Measurements from ENCODE around the gene MOCS1.

Gene MOCS1

DNA sequence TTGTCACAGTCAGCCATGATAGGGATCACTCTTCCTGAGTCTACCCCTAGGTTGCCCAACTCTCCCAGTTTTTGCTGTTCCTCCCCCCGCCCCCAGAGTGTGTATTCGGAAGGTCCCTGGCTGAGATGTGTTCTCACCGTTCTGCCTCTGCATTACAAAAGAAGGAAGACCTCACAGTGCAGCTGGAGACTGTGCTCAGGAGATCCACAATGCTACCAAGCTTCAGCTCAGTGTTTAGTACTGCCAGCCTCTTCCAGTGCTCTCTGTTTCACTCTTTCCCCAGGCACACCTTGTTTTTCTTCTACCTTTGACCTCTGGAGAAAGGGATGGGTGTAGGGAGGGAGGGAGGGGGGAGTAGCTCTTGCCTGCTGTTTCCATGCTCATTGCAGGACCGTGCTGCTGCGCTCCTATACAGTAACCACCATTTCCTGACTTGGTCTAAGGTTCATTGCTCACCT lies 13.4 kb upstream of the MOCS1 start:
- no peak for DNase-seq

DNA sequence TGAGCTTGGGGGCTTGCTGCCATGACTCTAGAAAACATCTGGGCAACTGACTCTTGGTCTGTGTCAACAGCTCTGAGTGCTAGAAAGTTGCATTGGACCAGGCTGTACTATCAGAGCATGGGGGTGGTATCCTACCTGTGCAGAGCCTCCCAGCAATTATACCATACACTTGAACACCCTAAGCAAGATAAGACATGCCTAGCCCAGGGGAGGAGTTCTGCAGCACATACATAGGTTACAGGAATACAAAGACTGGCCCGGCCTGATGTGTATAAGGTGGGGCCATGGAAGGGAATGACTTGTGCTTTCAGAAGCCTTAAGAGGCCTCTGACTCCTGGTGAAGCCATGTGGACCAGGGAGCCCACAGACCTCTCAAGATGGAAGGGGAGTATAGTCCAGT lies 11.4 kb upstream of the MOCS1 start:
- no peak for DNase-seq

DNA sequence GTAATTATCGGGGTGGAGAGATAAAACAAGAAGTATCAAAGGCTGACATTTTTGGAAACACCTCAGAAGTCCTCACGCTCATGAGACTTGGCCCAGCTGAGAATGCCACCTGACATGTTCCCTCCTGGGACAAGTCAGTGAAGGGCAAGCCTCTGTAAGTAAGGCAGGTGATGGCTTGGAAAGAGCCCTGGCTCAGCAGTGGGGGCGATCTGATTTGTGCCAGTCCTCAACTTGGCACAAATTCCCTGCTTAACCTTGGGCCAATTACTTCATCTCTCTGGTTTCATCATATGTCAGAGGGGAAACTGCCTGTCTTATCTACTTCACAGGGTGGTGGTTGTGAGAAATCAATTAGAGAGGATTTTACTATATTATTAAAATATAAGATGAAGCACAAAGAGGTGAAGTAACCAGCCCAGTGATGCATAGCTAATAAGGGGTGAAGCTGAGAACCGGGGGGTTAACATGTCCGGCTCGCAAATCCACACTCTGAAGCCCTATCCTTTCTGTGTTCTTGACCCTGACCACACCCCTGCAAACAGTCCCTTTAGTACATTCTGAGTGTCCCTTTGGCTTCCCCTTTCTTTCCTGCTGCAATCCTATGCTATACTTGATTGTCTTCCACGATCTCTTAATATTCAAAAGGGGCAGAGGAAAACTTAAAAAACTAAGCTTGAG lies 8.8 kb upstream of the MOCS1 start:
- no peak for DNase-seq

DNA sequence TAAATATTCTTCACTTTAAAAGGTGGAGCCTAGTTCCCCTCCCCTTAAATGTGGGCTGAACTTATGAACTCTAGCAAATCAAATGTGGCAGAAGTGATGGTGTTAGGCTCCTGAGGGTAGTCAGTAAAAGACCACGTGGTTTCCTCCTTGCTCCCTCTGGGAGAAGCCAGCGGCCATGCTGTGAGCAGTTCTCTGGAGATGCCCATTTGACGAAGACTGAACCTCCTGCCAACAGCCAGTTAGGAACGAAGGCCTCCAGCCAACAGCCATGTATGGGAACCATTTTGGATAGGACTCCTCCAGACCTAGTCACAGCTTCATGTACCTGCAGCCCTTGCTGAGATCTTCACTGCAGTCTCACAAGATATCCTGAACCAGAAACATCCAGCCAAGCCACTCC lies 7.6 kb upstream of the MOCS1 start:
- DNase-seq = no peak

DNA sequence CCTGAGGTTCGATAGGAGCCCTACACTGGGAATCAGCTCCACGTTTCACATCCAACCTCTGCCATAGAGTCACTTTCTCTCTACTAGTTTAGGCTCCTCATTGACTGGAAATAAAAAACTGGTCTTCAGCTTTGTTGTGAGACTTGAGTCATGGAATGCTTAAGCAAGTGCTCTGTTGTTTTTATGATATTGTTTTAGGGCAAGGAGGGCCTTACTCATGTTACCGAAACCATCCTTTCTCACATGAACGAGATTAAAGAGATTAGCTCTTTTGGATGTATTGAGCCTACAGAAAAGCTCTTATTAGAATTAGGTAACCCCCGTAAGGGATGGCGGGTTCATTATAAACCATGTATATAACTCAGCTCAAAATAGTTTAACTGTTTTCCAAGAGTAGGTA lies 6.9 kb upstream of the MOCS1 start:
- DNase-seq = no peak

DNA sequence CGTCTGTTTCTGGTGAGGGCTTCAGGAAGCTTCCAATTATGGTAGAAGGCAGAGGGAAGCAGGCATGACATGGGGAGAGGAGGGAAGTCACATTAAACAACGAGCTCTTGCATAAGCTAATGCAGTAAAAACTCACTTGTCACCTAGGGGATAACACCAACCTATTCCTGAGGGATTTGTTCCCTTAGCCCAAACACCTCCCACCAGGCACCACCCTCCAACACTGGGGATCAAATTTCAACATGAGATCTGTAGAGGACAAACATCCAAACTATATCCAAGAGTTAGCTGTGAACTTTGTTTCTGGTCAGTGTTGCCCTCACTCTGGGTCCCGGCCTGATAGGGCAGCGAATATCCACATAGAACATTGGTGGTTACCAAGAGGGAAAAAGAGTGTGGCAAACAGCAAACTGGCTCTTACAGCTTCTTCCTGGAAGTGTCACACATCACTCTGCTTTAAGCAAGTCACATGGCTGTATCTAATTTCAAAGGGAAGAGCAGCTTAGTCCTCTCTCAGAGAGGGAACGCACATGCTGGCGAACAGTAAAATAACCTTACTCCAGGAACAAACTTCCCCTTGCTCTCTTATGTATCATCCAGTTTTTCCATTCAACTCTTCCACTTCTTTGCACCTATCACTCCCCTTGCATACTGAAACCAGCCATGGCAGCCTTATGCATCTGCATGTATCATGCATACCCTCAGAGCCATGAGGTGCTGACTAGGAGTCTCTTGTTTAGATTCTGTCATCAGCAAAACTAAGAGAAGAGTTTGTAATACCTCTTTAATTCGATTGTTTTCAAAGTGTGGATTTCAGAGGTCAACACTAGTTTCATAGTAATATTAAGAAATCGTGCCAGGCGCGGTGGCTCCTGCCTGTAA lies 4.8 kb upstream of the MOCS1 start:
- DNase-seq = no peak

DNA sequence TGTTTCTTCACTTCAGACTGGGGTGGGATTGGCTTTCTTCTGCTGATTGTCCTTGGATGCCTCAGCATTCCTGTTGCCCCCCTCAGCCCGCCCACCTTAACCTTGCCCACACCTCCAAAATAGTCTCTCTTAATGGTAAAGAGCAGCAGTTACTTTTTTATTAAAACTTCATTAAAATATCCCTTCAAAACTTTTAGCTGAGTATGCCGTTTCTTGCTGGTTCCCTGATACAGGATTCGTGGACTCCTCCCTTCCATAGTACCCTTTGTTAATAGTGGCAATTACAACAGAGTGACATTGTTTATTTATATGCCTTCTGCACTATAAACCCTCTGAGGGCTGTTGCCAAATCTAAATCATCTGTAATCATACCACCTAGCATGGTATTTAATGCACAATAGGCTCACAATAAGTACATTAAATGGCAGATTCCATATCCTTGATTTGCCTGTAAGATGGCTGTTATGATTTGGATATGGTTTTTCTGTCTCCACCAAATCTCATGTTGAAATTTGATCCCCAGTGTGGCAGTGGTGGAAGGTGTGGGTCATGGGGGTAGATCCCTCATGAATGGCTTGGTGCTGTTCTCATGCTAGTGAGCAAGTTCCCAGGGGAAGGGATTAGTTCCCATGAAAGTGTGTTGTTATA lies 3.5 kb upstream of the MOCS1 start:
- DNase-seq = no peak

DNA sequence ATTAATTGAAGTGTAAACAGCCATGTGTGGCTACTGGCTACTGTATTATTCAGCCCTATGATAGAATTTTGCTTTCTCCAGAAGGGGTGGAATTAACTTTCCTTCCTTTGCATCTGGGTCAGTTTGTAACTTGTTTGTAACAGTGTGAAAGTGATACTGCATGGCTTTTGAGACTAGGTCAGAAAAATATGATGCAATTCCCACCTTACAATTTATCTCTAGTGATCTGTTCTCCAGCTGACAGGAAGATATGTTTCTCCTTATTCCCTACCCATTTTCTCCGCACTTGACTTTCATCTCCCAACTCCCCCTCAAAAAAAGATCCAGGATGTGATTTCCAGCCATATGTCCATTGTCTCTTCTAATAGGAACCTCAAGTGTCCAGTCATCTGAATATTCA lies 2.6 kb upstream of the MOCS1 start:
- DNase-seq = no peak

DNA sequence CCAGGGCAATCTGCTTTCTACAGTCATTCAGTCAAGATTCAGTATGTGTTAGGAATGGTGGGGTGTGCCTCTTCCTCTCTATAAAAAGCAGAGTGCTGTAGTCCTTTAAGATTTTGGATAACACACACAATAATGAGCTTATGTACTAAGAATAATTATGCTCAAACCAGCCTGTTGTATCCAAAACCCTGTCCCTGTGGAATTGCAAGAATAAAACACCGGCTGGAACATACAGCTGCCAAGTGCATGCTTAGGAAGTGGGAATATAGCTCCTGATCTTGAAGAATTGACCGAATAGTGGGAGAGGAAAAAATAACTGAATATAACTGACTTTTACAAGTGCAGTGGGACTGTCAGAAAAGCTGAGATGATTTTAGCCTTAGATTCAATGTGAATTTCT lies 979 bp upstream of the MOCS1 start:
- DNase-seq = no peak

DNA sequence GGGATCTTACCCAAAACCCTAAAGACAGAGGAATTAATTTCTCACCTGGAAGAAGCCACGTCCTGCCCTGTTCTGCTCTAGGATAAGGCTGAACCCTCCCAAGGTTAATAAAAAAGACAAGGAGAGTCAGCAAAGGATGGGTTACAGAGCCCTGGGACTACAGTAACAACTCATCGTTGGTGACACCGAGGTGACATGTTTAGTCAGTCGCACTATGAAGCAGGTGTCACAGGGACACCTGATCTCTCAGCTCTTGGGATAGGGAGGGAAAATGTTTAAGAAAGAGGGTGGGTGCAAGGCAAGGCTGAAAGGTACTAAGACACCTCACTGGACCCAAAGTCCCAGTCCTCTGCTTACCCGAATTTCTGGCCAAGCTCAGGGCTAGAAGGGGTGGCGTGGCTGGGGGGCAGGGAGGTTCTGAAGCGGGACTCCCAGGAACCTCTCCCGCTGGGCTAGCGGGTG lies 562 bp downstream of the MOCS1 start:
- no peak for DNase-seq

DNA sequence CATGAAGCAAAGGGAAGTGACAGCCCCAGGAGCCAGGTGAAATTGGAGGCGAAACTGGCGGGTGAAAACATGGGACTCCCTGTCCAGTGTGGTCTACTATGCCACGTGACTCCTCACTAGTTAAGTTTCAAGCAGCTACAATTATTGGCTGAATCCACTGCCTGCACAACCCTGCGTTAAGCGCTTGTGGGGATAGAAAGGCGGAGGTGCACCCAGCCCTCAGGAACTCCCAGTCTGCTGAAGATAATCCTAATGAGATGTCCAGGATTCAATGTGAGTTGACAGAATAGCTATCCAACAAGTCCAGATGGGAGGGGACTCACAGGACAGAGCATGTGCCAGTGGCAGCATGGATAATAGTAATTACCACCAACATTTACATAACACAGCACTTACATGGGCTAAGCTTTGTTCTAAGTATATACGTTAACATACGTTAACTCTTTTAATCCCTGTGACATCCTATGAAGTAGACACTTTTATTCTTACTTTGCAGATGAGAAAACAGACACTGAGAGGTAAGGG lies 1.8 kb downstream of the MOCS1 start:
- no peak for DNase-seq

DNA sequence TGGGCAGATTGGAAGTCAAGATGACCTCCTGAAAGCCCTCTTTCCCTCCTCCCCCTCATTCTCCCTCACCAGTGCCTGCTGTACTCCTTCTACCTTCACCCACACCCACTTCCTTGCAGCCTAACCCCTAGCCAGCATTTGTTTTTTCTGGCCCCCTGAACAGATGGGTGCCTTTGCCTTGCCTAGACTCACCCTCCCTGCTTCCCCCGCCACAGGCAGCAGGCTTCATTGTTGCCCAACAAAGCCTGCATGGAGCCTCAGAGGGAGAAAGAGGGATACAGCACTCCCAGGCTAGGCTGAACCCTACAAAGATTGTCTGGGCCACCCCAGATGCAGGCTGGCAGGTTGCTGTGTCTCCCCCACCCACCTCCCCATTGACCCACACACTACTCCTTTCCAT lies 2.7 kb downstream of the MOCS1 start:
- DNase-seq = no peak

DNA sequence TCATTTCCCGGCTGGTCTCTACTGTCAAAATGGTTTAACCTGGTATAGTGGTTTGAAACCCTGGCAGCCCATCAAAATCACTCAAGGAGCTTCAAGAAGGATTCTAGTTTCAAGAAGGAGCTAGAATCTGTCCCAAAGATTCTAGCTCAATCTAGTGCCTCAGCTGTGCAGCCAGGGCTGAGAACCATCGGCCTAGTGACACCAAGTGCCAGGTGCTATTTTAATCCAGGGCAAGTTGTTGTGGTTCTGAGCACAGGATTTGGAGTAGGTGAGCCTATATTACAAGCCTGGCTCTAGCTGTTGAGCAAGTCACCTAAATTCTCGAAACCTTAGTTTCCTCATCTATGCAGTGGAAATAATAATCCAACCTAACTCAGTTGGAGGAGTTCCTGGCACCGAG lies 3.7 kb downstream of the MOCS1 start:
- no peak for DNase-seq

DNA sequence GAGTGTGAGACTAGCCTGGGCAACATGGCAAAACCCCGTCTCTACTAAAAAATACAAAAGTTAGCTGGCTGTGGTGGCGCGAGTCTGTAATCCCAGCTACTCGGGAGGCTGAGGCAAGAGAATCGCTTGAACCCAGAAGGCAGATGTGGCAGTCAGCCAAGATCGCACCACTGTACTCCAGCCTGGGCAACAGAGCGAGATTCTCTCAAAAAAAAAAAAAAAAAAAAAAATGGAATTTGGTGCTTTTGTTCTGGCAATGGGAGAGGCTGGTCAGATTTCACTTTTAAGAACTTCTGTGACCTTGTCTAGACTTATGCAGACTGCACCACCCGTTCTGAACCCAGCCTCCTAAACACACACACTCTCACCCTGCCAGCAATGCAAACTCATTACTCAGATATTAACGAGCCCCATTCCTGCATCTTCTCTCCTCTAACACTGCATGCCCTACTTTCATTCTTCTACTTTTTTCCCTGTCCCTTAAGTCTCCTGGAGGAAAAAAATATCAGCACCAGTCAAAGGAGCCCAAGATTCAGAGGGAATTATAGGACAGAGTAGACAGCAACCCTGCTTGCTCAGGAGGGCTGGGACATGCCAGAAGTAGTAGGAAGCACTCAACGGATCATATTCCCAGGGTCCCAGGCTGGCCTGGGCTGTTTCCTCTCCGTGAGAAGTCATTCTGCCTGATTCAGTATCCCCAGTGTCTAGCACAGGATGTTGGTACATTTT lies 4.4 kb downstream of the MOCS1 start:
- no peak for DNase-seq

DNA sequence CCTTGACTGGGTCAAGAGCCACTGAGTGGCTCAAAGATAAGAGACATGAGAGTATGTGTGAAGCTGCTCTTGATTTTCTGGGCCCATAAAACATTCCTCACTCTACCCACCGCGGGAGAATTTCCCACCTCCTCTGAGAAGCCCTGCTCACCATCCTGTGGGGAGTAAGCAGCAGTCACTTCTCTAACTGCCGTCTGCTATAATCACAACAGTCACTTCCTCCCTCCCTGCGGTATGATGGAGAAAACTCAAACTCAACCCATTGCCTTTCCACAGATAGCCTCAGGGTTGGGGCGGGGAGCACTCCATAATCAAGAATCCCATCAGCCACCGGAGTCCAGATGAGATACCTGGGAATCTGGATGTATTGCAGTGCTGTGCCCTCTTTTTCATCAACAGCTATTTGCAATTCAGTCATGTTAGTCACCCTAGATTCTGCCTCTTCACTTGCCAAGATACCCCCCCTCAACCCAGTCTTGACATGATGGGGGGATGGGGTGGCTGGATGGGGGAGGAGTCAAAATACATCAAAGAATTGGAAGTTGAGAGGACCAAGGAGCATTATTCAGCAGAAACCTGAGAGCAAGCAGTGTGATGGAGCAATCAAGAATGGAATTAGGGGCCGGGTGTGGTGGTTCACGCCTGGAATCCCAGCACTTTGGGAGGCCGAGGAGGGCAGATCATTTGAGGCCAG lies 5.1 kb downstream of the MOCS1 start:
- no peak for DNase-seq

DNA sequence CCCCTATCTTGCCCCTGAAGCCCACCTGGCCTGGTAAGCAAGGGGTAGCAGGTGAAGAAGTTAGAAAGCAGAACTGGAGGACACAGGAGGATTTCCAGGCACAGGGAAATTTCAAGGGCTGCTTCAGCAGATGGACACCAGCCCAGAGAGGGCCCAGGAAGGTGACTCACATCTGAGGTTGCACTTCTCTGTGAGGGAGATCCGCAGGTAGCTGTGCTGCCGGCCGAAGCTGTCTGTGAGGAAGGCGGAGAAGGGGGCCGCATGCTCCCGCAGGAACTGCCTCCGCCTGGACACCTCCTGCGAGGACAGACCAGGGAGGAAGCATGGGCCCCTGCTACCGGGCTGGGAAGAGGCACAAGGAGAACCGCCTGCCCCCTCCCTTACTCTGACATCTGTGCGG lies 7.1 kb downstream of the MOCS1 start:
- no peak for DNase-seq

DNA sequence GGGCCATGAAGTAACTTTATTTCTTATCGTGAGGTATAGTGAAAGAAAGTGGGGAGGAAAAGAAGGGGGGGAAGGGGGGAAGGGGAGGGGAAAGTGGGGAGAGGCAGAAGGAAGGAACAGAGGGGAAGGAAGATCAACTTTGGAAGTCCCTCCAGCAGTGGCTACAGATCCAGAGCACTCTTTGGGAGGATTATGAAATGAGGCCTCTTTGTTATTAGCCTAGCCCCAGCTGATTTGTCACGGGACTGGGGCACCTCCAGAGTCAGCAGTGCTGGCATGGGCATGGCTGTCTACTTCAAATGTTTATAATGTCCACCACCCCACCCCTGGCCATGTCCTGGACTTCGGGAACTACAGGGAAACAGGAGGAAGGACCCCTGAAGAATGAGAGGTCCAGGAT lies 7.6 kb downstream of the MOCS1 start:
- DNase-seq = no peak

DNA sequence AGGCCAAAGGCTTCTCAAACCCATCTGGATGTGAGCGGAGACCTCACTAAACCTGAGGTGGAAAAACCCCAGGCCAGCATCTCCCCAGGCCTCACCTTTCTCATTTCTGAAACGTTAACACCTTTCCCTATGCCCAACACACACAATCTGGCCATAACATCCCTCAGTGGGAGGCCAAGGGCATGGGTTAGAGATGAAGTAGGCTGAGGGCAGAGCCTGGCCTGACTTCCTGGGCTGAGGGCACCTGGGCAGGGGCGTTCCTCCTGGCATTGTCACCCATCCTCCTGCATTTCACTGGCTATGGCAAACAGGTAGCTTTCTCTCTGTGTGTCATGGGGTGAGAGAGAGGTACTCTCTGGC lies 8.4 kb downstream of the MOCS1 start:
- no peak for DNase-seq

DNA sequence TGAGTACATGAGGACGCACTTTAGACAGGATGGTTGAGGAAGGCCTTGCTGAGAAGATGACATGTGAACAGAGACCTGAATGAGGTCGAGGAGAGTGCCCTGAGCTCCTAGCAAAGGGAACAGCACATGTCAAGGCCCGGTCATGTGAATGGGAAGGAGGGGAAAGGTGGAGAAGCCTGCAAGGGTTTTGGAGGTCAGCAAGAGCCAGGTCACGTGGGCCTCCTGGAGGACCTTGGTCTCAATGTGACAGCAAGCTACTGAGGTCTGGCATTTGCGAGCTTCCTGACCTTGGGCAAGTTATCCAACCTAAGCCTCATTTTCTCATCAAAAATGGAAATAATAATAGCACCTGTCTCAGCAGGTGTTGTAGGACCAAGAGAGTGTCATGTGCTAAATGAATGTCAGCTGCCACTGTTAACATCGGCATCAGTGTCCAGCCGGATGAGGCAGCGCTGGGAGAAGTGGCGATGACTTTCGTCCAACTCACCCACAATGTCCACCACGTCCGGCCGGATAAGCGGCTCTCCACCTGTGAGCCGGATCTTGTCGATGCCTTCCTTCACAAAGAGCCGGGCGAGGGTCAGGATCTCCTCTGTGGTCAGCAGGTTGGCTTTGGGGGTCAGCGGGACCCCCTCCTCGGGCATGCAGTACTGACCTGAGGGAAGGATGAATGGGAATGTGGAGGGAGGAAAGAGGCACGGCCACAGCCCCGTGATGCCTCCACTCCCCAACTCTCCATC lies 8.9 kb downstream of the MOCS1 start:
- DNase-seq = no peak

DNA sequence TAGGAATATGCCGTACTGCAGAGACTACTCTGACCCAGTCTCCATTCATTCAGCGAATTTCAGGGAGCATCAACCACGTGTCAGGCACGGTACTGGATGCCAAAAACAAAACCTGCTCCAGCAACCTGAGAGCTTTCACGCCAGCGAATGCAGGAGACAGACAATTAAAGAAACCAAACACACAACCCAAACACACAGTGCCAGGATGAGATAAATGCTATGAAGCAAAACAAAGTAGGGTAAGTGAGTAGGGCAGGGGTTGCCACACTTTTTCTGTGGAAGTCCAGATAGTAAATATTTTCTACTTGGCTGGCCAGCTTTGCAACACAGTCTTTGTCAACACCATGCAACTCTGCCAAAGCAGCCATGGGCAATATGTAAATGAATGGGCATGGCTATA lies 10.0 kb downstream of the MOCS1 start:
- DNase-seq = no peak

DNA sequence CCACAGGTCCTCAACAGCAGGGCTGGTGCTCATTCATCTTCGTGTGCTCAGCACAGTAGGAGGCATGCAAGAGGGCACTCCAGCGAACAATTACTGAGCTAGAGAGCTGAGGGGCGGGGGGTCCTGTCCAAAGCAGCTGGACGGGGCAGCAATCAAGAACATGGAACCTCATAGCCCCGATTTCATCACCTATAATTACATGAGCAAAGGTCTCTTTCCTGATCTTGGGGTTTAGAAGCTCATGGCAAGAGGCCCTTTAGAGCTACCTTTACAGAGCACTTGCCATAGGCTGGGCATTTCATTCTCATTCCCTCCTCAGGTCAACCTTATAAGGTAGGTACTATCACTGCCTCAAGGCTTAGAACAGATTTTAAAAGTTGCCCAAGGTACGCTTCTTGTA lies 10.4 kb downstream of the MOCS1 start:
- no peak for DNase-seq

DNA sequence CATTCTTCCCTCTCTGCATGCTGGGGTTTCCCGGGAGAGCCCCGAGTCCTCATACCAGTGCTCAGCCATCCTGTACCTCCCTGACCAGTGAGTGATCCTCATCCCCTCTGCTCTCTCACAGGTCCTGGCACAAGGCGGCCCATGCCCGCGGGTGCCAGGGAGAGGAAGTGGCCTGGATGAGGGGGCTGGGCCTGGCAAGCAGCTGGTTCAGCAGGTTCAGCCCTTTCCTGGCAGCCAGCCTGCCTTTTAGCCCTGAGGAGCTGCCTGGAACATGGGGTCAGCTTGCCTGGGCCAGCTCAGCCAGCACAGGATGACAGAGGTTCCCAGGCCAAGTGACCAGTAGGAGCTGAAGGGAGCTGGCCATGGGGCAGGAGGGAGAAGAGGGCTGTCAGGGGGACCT lies 10.9 kb downstream of the MOCS1 start:
- no peak for DNase-seq

All from Kasumi-1 (cell line).